DMS 273 treated with DMSO at 0.1 percent for 48 hours (cell line): ENCODE measurements around the gene CANX.
"Not testable (repeated sequence)": the region's sequence is repeated elsewhere in the genome, so short reads cannot be mapped to it uniquely, and the experiment has no call there.

Experiments used
- DNase-seq: peaks from one replicate; lab custom pipeline; 2025; lab: John Stamatoyannopoulos, UW

The CANX gene, protein sequence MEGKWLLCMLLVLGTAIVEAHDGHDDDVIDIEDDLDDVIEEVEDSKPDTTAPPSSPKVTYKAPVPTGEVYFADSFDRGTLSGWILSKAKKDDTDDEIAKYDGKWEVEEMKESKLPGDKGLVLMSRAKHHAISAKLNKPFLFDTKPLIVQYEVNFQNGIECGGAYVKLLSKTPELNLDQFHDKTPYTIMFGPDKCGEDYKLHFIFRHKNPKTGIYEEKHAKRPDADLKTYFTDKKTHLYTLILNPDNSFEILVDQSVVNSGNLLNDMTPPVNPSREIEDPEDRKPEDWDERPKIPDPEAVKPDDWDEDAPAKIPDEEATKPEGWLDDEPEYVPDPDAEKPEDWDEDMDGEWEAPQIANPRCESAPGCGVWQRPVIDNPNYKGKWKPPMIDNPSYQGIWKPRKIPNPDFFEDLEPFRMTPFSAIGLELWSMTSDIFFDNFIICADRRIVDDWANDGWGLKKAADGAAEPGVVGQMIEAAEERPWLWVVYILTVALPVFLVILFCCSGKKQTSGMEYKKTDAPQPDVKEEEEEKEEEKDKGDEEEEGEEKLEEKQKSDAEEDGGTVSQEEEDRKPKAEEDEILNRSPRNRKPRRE

DNA sequence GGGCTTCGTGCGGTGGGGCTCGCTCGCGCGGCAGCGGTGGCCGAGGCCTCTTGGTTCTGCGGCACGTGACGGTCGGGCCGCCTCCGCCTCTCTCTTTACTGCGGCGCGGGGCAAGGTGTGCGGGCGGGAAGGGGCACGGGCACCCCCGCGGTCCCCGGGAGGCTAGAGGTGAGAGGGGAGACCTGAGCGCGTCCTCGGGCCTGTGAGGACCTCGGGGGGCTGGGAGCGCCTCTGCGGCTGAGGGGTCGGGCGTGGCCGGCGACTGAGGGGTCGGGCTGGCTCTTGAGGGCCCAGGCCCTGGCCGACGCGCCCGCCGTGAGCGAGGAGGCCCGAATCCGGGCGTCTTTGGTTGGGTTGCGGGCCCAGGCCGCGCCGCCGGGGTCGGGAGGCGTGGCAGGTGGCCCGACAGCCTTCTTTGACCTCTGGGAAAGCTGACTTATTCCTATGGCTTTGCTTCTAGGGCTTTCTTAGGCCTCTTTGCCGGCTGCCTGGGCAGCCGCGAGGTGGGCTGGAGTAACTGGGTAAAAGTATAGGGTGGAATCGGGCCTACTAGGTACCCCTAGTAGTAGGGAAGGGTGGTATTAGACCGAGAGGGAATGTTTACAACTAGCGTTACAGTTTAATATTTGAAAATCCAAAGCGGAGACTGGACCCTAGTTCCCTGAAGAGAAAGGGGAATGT lies at the start of gene CANX:
CANX (plus strand) TSS at position 33 of the 681 bp plus-strand sequence. CDS start 6,715 bp downstream, outside the sequence.
- no peak for DNase-seq

DNA sequence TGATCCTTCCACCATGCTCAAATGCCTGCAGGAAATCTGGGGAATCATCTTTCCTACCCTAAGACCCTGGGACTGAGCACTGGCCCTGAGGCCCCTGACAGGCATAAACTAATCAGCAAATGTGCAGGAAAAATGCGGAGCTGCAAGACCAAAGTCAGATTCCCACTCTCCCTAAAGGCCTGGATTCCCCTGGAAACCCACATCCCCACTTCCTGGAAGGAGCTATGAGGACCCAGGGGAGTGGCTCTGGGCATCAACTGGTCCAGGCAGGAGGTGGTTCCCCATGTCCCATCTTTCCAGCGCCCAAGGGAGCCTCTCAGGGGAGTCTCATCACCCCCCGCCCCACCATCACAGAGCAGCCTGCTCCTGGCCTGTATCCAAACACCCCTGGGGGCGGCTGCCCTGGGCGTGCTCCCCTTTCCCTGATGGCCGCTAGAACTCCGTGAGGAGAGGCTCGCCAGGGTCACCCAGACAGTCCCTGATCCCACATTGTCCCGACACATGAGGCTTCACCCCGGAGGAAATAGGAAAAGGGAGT lies 49.5 kb upstream of the CANX start:
- DNase-seq = not testable (repeated sequence)

DNA sequence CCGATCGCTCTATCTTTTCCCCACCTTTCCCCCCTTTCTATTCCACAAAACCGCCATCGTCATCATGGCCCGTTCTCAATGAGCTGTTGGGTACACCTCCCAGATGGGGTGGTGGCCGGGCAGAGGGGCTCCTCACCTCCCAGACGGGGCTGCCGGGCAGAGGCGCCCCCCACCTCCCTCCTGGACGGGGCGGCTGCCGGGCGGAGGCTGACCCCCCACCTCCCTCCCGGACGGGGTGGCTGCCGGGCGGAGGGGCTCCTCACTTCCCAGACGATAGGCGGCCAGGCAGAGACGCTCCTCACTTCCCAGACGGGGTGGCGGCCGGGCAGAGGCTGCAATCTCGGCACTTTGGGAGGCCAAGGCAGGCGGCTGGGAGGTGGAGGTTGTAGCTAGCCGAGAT lies 48.5 kb upstream of the CANX start:
- DNase-seq = not testable (repeated sequence)

DNA sequence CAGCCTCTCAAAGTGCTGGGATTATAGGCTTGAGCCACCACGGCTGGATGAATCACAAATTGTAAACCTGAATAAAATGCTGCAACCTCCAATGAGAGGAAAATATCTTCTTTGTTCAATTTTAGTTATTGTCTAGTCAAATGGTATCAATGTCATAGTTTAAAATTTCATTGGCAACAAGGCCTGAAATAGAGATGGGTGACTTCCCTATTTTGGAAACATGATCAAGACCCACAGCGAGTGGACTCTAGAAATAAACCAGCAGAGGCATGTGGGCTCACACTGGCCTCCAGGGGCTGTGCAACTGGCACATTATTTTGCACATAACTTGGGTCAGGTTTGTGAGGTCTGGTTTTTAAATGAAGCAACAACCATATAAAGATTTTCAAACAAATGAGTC lies 45.6 kb upstream of the CANX start:
- not testable (repeated sequence) for DNase-seq

DNA sequence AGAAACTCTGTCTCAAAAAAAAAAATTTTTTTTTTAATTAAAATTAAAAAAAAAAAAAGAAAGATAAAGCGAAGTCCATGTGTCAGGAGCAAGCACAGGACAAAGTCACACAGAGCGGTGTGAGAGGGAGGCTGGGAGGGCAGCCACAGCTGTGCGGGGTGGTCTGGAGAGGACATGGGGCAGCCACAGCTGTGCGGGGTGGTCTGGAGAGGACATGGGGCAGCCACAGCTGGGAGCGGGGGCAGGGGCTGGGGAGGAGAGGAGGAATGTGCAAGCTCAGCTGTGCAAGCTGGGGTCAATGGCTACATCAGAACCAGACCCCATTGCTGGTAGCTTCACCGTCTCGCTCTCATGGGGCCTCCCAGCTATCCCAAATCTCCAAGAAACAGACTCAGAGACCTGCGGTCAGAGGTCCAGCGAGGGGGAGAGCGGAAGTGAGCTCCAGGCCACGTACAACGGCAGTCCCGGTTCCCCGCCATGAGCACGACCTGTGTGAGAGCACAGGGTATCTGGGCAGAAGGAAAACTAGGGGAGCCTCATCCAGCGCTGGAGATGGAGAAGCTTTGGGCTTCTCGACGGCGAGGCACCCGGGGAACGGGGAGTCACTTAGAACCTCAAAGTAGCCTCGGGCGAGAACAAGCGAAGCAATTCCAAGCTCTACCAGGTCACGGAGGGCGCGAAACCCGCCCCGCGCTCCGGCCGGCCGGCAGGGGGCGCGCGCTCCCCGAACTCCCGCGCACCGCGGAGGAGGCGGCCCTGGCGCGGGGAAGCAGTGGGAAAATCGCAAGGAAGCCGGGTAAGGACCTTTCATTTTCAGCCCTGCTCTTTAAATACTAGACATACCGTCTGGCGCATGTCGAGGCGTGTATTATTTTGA lies 41.2 kb upstream of the CANX start:
- DNase-seq = not testable (repeated sequence)

DNA sequence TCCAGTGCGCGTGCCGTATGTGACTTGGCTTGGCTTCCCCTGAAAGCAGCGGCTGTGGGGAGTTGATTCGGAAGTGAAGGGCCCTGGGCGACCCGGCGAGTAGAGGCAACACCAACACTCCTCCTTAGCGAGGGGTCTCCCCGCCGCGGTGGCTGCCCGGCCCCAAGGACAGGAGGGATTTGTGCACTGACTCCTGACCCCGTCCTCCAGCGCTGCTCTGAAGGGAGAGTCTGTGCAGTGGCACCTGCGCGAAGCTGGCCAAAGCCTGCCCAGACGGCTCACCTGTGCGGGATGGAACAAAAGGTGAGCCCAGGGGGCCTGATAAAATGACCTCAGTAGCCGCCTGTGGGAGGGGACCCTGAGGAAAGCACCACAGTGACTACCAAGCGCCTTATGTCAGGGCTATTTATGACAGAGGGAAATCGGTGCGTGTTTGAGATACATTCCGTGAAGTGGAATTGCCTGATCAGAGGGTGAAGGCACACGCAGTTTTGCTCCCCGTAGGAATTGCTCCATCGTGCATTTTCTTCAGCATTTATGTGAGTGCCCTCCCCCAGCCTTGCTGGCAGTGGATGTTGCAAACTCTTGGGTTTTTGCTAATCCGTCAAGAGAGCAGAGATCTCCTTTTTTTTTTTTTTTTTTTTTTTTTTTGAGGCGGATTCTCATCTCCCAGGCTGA lies 40.4 kb upstream of the CANX start:
- DNase-seq = not testable (repeated sequence)

DNA sequence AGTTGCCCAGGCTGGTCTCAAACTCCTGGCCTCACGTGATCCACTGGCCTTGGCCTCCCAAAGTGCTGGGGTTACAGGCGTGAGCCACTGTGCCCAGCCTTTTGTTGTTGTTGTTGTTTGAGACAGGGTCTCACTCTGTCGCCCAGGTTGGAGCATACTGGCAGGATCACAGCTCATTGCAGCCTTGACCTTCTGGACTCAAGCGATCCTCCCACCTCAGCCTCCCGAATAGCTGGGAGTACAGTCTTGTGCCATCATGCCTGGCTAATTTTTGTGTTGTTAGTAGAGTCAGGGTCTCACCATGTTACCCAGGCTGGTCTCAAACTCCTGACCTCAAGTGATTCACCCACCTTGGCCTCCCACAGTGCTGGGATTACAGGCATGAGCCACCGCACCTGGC lies 37.1 kb upstream of the CANX start:
- DNase-seq = not testable (repeated sequence)

DNA sequence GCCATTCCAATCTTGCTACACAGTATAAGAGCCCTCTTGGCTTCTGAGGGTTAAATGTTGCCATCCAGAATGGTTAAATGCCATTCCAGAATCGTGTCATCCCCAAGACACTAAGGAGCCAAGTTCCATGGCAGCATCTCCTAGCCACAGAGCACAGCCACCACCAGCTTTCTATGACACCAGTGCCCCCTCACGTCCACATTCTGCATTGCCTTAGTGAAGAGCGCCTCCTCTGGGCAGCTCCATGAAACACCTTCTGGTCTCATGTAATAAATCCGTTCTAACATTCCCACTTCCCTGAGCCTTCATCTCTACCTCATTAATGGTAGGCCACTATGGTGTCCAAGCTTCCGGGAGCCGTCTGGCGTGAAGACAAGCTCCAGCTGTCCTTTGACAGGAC lies 30.4 kb upstream of the CANX start:
- DNase-seq = no peak

DNA sequence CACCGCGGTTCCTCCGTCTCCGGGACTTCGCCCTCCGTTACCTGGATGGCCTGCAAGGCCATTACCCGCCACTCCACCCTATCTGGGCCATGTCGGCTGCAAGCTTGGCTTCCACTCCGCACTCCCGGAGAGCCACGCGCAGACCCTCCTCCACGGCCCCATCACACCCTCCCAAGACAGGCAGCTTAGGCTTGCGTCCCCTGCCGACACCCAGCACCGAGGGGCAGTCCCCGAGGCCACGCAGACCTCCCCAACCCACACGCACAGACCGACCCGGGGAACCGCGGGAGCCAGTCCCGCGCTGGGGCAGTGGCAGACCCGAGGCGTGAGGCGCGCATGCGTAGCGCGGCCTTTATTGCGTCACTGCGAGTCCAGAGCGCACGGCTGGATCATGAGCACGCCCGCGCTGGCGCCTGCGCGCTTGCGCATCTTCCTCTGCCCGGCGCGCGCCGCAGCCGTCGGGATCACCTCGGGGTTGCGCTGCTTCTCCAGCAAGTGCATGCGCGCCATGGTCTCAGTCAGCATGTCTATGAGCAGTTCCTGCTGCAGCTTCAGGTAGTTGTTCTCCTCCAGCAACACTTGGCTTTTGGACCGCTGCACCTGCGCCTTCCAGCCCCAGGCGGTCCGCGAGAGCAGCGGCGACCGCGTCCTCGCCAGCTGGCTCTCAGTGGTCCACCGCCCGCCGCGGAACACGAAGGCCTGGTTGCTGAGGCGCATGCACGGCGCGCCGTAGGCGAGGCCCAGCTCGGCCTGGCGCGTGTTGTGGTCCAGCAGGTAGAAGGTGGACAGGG lies 20.3 kb upstream of the CANX start:
- peak; percentile 82 for DNase-seq

DNA sequence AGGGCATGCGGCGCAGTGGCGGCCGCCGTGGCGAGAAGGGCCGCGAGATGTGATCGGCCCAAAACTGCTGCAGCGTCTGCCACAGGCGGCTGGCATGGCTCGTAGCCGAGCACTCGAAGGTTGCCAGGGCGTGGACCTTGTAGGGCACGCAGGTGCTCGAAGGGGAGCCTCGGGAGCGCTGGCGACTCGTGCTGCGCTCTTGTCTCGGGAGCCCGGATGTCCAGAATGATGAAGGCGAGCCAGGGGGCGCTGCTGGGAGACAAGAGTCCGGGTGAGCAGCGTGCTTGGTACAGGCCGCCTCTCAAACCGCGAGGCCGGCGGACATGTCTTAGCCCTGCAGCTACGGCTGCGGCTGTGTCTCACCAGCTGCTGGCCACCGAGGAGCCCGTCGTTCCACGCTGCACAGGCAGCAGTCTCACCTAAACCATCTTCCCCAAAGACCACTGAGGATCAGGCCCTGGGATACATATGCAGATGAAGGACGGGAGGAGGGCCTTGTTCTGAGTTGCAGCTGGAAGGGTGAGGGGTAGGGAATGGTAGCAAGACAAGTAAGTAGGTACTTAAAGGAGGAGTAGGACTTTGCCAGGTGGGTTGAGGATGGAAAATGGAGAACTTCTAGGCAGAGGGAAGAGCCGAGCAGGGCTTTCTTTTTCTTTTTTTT lies 19.6 kb upstream of the CANX start:
- DNase-seq = no peak

DNA sequence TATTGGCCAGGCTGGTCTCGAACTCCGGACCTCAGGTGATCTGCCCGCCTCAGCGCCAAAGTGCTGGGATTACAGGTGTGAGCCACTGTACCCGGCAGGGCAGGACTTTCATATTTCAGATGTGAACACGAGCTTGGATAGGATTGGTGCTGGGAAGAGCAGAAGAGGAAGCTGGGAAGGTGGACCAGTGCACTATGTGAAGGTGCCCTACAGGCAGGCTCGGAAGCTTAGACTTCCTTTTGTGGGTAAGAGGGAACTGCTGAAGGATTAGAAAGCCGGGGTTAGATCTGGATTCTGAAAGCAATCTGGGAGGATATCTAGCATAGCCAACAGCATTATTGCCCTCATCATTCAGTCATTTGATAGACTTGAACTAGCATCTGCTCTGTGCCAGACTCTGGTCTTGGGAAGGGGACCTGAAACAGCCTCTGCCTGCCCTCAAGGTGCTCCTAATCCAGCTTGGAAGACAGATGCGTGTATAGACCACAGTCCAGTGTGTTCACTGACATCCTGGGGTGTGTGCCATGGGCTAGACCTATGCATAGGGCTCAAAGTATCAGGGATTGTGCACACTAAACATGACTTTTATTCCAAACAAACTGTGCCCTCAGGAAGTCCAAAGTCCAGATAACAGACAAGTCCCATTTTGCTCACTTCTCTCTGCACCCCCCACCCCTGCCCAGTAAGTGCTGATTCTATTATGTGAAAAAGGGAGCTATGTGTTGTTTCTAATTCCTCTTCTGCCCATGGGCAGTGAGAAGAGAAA lies 18.6 kb upstream of the CANX start:
- no peak for DNase-seq

DNA sequence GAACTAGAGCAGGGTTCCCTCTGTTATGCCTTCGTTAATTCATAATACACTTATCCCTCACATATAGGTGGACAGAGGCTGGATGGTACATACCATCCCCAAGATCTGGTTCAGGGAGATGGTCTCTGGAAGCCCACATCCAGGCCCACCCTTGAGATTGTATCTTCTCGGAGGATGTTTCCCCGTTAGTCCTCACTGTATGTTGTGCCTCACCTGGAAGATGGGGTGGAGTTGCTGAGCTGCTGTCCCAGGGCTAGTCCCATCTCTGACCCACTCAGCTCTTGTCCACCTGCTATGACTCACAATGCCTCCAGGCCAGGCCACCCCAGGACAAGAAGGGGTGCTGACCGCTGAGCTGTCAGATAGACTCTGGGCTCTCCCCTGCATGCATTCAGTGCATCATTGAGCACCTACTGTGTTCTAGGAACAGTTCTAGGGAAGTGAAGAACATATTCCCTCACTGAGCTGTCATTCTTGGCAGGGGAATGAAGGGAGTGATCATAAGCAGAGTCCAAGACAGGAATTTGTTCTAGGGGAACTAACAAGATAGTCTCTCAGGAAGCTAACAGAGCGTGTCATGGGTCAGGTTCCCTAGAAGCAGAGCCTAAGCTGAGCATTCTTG lies 17.9 kb upstream of the CANX start, which contains the start of gene CBY3:
CBY3 (minus strand) TSS at position 255 of the 622 bp plus-strand sequence; CDS start at position 139, 116 bp downstream.
- DNase-seq = no peak

DNA sequence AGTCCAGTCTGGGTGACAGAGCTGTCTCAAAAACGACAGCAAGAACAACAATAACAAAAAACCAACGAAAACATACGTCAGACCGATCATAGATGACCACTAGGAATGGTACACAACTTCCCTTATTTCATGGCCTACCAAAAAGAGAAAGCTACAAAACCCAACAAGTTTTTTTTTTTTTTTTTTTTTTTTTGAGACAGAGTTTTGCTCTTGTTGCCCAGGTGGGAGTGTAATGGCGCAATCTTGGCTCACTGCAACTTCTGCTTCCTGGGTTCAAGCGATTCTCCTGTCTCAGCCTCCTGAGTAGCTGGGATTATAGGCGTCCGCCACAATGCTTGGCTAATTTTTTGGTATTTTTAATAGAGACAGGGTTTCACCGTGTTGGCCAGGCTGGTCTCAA lies 9.6 kb upstream of the CANX start:
- not testable (repeated sequence) for DNase-seq

DNA sequence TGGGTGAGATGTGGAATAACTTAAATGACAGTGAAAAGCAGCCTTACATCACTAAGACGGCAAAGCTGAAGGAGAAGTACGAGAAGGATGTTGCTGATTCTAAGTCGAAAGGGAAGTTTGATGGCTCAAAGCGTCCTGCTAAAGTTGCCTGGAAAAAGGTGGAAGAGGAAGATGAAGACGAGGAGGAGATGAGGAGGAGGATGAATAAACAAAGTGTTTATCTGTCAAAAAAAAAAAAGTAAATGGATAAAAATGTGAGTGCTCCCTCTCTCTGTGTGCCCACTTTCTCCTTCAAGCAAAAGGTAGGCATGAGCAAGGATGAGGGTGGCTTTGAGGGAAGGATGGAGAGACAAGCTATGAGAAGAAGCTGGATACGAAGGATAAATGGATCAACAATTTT lies 4.2 kb upstream of the CANX start:
- DNase-seq = no peak

DNA sequence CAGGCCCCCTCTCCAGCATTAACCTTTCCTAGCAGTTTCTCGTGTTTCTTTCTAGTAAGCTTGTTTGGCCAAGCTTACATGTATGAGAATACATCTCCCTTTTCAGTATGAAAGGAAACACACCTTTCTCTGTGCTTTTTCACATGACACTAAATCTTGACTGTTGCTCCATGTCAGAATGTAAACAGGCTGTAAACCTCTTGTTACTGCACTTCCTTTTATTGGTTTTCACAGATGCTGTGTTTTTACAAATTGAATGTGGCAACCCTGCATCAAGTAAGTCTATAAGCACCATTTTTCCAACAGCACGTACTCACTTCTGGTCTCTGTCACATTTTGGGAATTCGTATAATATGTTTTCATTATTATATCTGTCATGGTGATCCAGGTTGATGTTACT lies 2.2 kb upstream of the CANX start:
- DNase-seq = no peak

DNA sequence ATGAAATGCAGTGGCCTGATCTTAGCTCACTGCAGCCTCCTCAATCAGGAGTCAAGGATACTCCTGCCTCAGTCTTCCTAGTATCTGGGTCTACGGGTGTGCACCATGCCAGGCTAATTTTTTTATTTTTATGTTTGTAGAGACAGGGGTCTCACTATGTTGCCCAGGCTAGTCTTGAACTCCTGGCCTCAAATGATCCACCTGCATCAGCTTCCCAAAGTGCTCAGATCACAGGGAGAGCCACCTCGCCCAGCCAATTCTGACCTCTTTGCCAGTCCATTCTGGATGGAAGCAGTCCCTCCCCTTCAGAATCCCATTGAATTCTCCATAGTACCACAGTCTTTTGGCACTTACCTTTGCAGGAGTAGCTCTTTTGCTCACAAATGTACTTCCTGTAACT lies 1.7 kb upstream of the CANX start:
- DNase-seq = no peak

DNA sequence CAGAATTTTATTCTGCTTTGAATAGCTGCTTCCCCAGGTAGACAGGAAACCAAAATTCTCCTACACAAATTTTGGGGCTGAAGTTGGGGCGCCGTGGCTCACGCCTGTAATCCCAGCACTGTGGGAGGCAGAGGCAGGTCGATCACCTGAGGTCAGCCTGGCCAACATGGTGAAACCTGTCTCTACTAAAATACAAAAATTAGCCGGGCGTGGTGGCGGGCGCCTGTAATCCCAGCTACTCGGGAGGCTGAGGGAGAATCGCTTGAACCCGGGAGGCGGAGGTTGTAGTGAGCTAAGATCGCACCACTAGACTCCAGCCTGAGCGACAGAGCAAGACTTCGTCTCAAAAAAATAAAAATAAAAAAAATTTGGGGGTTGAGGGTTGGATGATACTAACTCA lies 1.2 kb upstream of the CANX start:
- DNase-seq = not testable (repeated sequence)
